GM23248 (cell line): ENCODE data around the gene CMTM8. TPM values are rescaled to one million over a fixed set of nuclear protein-coding genes. Genes with fewer than 3 reads are reported as not detected.

Experiments
- DNase-seq: peaks from one replicate; pipeline ENCODE4 v3.0.0-alpha.2; 2015
- H2AFZ ChIP-seq: fragments of 200-600 bp; sonication (generic); 2 replicates; pipeline ENCODE4 v1.6.1; 2016; ENCODE audit warnings: antibody characterized with exemption
- H3F3A ChIP-seq: fragments of 200-600 bp; sonication (generic); 2 replicates; pipeline ENCODE4 v1.6.1; 2016; ENCODE audit warnings: mild to moderate bottlenecking, antibody characterized with exemption, mixed run types; ENCODE audit not compliant: insufficient read depth
- H3K27ac ChIP-seq: fragments of 200-600 bp; sonication (generic); 2 replicates; pipeline ENCODE4 v1.5.1; 2016; ENCODE audit warnings: mild to moderate bottlenecking
- H3K27me3 ChIP-seq: fragments of 200-600 bp; sonication (generic); replicated peaks from 2 replicates; pipeline ENCODE4 v1.6.1; 2016; ENCODE audit warnings: mild to moderate bottlenecking; ENCODE audit not compliant: insufficient read depth
- H3K36me3 ChIP-seq: fragments of 200-600 bp; sonication (generic); 2 replicates; pipeline ENCODE4 v1.6.1; 2016; ENCODE audit warnings: low read depth, mild to moderate bottlenecking
- H3K4me1 ChIP-seq: fragments of 200-600 bp; sonication (generic); 2 replicates; pipeline ENCODE4 v1.6.1; 2016; ENCODE audit warnings: mild to moderate bottlenecking; ENCODE audit not compliant: insufficient read depth
- H3K4me2 ChIP-seq: fragments of 200-600 bp; sonication (generic); one replicate; pipeline ENCODE4 v1.6.1; 2016; ENCODE audit warnings: mild to moderate bottlenecking; ENCODE audit not compliant: unreplicated experiment
- H3K4me3 ChIP-seq: fragments of 200-600 bp; sonication (generic); 2 replicates; pipeline ENCODE4 v1.5.1; 2016; ENCODE audit warnings: mild to moderate bottlenecking
- H3K79me2 ChIP-seq: fragments of 200-600 bp; sonication (generic); 2 replicates; pipeline ENCODE4 v1.6.1; 2016; ENCODE audit warnings: mild to moderate bottlenecking; ENCODE audit not compliant: insufficient read depth
- H3K9ac ChIP-seq: fragments of 200-600 bp; sonication (generic); 2 replicates; pipeline ENCODE4 v1.6.1; 2016; ENCODE audit warnings: mild to moderate bottlenecking
- H3K9me2 ChIP-seq: fragments of 200-600 bp; sonication (generic); 2 replicates; pipeline ENCODE4 v1.6.1; 2016; ENCODE audit warnings: mixed run types, mild to moderate bottlenecking, moderate library complexity; ENCODE audit not compliant: insufficient read depth
- H3K9me3 ChIP-seq: fragments of 200-600 bp; sonication (generic); one replicate; pipeline ENCODE4 v1.6.1; 2017; ENCODE audit warnings: low read depth
- H4K20me1 ChIP-seq: fragments of 200-600 bp; sonication (generic); 2 replicates; pipeline ENCODE4 v1.6.0; 2016; ENCODE audit not compliant: insufficient read depth
- EZH2 ChIP-seq: fragments of 200-600 bp; sonication (generic); IDR thresholded peaks from 2 replicates; pipeline ENCODE4 v1.6.1; 2018; ENCODE audit warnings: antibody characterized with exemption, mild to moderate bottlenecking; ENCODE audit not compliant: insufficient read depth, poor library complexity, severe bottlenecking
- EZH2phosphoT487 ChIP-seq: fragments of 200-600 bp; sonication (generic); IDR thresholded peaks from 2 replicates; pipeline ENCODE4 v1.6.1; 2018; ENCODE audit warnings: antibody characterized with exemption, moderate library complexity, mild to moderate bottlenecking, low read depth; ENCODE audit not compliant: insufficient read depth
- WGBS, 2 experiments: methylation state at CpG; one replicate each; pipeline ENCODE4 v1.1.6; 2015 to 2017; ENCODE audit warnings: low lambda C conversion rate in 2 of 2, low coverage in 1 of 2; ENCODE audit errors: missing lambda C conversion rate in 2 of 2; 5-methylcytosine and 5-hydroxymethylcytosine counted together
- in situ Hi-C: fragments of 300-500 bp; cut with MboI; formaldehyde crosslinking; loops from 2 replicates; pipeline ENCODE4 v1.15.0; 2020
- polyA plus RNA-seq: library from polyadenylated mRNA; unstranded; fragments of >200 nt; fragmentation: Nextera tagmentation; extraction: Ambion mirVana; gene quantifications from 2 replicates; pipeline ENCODE4 v1.2.1, GENCODE V29; 2016
- total RNA-seq: library from RNA; depleted of rRNA; stranded (reverse); fragments of >200 nt; shearing (Covaris generic); gene quantifications from 2 replicates; pipeline ENCODE4 v1.2.3, GENCODE V29; 2014

Gene CMTM8
- total and polyA plus RNA-seq, 2 experiments from 2014 or later: not detected

DNA sequence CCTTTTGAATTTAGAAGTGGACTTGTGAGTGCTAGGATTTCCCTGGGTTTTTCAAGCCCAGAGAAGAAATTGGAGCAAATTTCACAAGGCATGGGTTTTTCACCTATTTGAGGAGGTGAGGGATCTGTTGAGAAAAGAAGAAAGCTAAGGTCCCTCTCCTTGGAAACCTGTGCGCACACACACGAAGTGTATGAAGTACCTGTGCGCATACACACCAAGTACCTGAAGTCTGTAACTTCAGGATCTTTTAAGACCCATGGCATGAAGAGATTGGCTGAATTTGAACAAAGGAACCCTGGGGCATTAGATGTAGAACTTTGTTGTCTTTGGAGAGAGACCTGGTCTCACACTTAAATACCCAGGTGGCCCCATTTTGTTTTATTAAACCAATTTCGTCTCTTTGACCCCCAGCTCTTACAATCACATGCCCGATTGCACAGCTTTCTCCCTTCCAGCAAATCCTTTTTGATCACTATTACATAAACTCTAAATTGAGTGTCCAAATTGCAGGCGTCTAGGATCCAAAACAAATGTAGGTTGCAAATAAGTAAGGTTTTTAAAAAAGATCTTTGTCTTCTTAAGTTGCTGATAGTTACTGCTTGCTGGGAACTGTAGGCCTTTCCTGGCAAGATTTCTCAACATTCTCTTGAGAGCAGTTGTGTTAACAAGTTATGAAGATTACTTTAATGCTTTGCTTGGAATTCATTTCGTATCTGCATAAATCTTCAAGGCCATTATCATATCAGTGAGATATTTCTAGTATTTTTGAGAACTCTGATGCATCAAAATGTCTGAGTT, 64.3 kb downstream of the CMTM8 start:
- H3K4me3 ChIP-seq: no peak overlapping the region
- TF ChIP-seq EZH2phosphoT487 (no peak), EZH2 (no peak)
- H2AFZ ChIP-seq: no peak overlapping the region
- DNase-seq: no peak
- H3K9ac ChIP-seq: no peak overlapping the region
- no peak overlapping the region for H3K4me2 ChIP-seq
- H3K36me3 ChIP-seq: no peaks in the 10 kb centered on the region
- H3F3A ChIP-seq: no peaks in the 10 kb centered on the region
- no peak overlapping the region for H3K27ac ChIP-seq
- H3K27me3 ChIP-seq: peaks cover 29% of the 10 kb centered on the region
- no peaks in the 10 kb centered on the region for H3K4me1 ChIP-seq
- in situ Hi-C loops: no loop called here
- no peaks in the 10 kb centered on the region for H3K9me2 ChIP-seq
- H3K9me3 ChIP-seq: no peaks in the 10 kb centered on the region
- H4K20me1 ChIP-seq: no peaks in the 10 kb centered on the region
- WGBS, 2 experiments: 66 to 71% methylated on average over 7 of the region's 7 CpGs
- no peaks in the 10 kb centered on the region for H3K79me2 ChIP-seq

DNA sequence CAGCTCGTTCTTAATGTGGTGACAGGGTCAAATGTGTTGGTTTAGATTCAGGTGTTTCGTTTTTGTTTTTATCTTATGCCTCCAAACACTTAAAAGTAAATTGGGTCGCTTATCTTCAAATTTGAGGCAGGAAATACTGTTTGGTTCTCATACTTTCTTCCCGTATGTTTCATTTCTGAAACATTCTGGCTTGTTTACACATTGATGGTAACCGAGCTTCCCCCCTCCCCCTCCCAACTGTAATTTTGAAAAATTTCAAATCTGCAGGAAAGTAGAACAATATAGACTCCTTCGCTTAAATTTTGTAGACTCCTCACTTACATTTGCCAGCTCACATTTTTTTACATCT, 64.9 kb downstream of the CMTM8 start:
- Histone ChIP-seq H3F3A (no peaks in the 10 kb centered on the region), H3K27ac (no peak overlapping the region), H3K36me3 (no peaks in the 10 kb centered on the region), H3K9me3 (no peaks in the 10 kb centered on the region), H3K4me2 (no peak overlapping the region), H3K9me2 (no peaks in the 10 kb centered on the region), H2AFZ (no peak overlapping the region), H3K79me2 (no peaks in the 10 kb centered on the region), H3K27me3 (peaks cover 35% of the 10 kb centered on the region), H3K4me3 (no peak overlapping the region), H3K4me1 (no peaks in the 10 kb centered on the region), H3K9ac (no peak overlapping the region), H4K20me1 (no peaks in the 10 kb centered on the region)
- WGBS, 2 experiments: 30 to 40% methylated on average over 6 of the region's 6 CpGs
- no peak for TF ChIP-seq EZH2phosphoT487
- no peak for TF ChIP-seq EZH2
- in situ Hi-C loops: no loop called here
- no peak for DNase-seq

DNA sequence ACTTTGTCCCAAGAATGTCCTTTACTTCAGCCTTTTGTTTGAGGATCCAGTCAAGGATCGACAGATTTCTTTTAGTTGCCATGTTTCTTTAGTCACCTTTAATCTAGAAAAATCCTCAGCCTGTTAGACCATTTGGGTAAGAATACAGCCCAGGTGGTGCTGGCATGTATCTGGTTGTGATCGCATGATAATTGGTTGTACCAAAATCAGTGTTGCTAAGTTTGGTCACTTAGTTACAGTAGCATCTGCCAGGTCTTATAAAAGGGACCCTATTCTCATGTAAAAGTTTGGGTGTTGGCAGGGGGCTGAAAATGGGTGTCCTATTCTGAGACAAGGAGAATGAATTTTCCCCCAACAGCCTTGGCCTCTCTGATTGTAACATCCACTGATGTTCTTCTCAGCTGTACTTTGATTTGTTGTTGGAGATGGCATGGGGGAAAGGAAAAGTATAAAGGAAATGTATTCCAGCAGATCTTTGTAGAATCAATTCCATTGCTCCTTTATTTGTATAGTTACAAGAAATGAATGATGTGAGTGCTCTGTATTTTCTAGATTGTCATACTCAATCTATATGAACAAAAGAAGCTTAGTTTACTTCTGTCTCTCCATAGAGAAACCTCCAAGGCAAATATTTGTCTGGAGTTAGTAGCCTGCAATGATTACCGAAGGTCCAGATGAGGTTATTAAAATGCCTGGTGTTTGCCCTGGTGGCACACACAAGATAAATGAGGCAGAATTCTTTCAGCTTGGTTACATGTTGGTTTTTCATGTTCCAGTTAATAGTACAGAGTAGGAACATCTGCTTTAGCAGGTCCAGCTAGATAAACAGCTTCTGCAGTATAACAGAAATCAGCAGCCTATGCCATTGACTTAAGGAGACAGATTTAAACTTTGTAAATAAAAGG, 65.7 kb downstream of the CMTM8 start:
- Histone ChIP-seq H4K20me1 (no peaks in the 10 kb centered on the region), H3K36me3 (no peaks in the 10 kb centered on the region), H3K4me1 (no peaks in the 10 kb centered on the region), H2AFZ (no peak overlapping the region), H3K9me2 (no peaks in the 10 kb centered on the region), H3K79me2 (no peaks in the 10 kb centered on the region), H3K9ac (no peak overlapping the region), H3K9me3 (no peaks in the 10 kb centered on the region), H3K4me2 (no peak overlapping the region), H3K27me3 (peaks cover 38% of the 10 kb centered on the region), H3K27ac (no peak overlapping the region), H3K4me3 (no peak overlapping the region), H3F3A (no peaks in the 10 kb centered on the region)
- WGBS, 2 experiments: 54 to 62% methylated on average over 3 of the region's 3 CpGs
- in situ Hi-C loops: no loop called here
- DNase-seq: no peak
- no peak for TF ChIP-seq EZH2phosphoT487
- no peak for TF ChIP-seq EZH2

DNA sequence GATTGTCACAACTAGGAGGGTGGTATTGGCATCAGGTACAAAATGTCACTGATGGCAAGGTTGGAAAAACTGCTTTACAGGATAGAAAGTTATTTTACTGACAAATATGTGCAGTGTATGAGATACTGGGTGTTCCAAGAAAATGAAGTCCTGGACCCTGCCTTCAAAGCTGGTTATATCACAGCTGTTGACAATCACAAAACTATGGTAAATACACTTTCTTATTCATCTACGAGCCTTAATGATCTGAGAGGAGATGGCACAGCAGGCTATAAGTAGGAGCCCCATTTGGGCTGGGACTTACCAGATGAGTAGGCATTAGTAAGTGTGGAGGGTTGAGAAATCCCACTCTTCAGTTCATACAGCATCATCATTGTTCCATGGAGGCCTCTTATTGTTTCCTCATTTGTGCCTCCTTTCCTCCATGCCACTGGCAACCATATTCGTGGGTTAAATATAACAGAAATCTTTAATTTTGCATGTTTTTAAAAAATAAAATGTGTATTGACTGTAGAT, 66.9 kb downstream of the CMTM8 start:
- H2AFZ ChIP-seq: no peak overlapping the region
- TF ChIP-seq EZH2 (no peak), EZH2phosphoT487 (no peak)
- DNase-seq: no peak
- H3K27ac ChIP-seq: no peak overlapping the region
- H3K9me2 ChIP-seq: no peaks in the 10 kb centered on the region
- H3K79me2 ChIP-seq: no peaks in the 10 kb centered on the region
- 30 to 32% methylated on average over 2 of the region's 2 CpGs for WGBS, 2 experiments
- no peak overlapping the region for H3K4me3 ChIP-seq
- in situ Hi-C loops: no loop called here
- no peak overlapping the region for H3K4me2 ChIP-seq
- H3K9ac ChIP-seq: no peak overlapping the region
- no peaks in the 10 kb centered on the region for H3K4me1 ChIP-seq
- H4K20me1 ChIP-seq: no peaks in the 10 kb centered on the region
- no peaks in the 10 kb centered on the region for H3K36me3 ChIP-seq
- H3F3A ChIP-seq: no peaks in the 10 kb centered on the region
- no peaks in the 10 kb centered on the region for H3K9me3 ChIP-seq
- H3K27me3 ChIP-seq: peaks cover 48% of the 10 kb centered on the region
